ENCODE data around the gene SART1.

SART1 gene

GRCh38 chr11:65960824-65961266 lies 689 bp upstream of the SART1 start:
- H2AFZ ChIP-seq (ENCODE audit: low read length), result peak overlapping the region; percentile 87
- no peaks in the 10 kb centered on the region for H3K27me3 ChIP-seq (replicated peaks; ENCODE audit: insufficient read depth, low read length)
- peak overlapping the region; percentile 82 for H3K4me2 ChIP-seq (ENCODE audit: low read depth, low read length)
- H4K20me1 ChIP-seq (ENCODE audit: insufficient read depth, low read length), result no peaks in the 10 kb centered on the region
- peak overlapping the region; percentile 93 for H3K4me3 ChIP-seq (ENCODE audit: low read length)
- TF ChIP-seq CTCF (IDR thresholded peaks at IDR 0.05; ENCODE audit: low read length), result no peak
- no peak for TF ChIP-seq EZH2 (optimal IDR thresholded peaks at IDR 0.05; ENCODE audit: low read depth, low read length)
- no peak for TF ChIP-seq EZH2phosphoT487 (IDR thresholded peaks at IDR 0.05; ENCODE audit: low read length)
- no peaks in the 10 kb centered on the region for H3K9me2 ChIP-seq (replicated peaks; ENCODE audit: insufficient read depth, low read length)
- H3K4me1 ChIP-seq (ENCODE audit: low read length), result peaks cover 21% of the 10 kb centered on the region
- no peaks in the 10 kb centered on the region for H3K9me3 ChIP-seq (replicated peaks; ENCODE audit: insufficient read depth, low read length)
- H3K36me3 ChIP-seq (replicated peaks; ENCODE audit: insufficient read depth, low read length), result no peaks in the 10 kb centered on the region; the same call in none of the 2 replicates
- no peak for DNase-seq
- H3K79me2 ChIP-seq (ENCODE audit: low read length), result peaks cover 47% of the 10 kb centered on the region
- H3K27ac ChIP-seq (ENCODE audit: low read length), result peak overlapping the region; percentile 71; the same call in 1 of the 2 replicates
- peak overlapping the region; percentile 96 for H3K9ac ChIP-seq (ENCODE audit: low read length)
- peaks cover 13% of the 10 kb centered on the region for H3F3A ChIP-seq (ENCODE audit: insufficient read depth, low read length)

GRCh38 chr11:65962141-65962564 lies 619 bp downstream of the SART1 start:
- Histone ChIP-seq H3K79me2 (ENCODE audit: low read length) (peaks cover 50% of the 10 kb centered on the region), H3K9me2 (replicated peaks; ENCODE audit: insufficient read depth, low read length) (no peaks in the 10 kb centered on the region), H3K36me3 (replicated peaks; ENCODE audit: insufficient read depth, low read length) (no peaks in the 10 kb centered on the region; the same call in none of the 2 replicates), H3K4me3 (ENCODE audit: low read length) (peak overlapping the region; percentile 93), H3K27me3 (replicated peaks; ENCODE audit: insufficient read depth, low read length) (no peaks in the 10 kb centered on the region), H3K27ac (ENCODE audit: low read length) (no peak overlapping the region), H3F3A (ENCODE audit: insufficient read depth, low read length) (peaks cover 4% of the 10 kb centered on the region; the same call in 1 of the 2 replicates), H3K9me3 (replicated peaks; ENCODE audit: insufficient read depth, low read length) (no peaks in the 10 kb centered on the region), H3K4me2 (ENCODE audit: low read depth, low read length) (peak overlapping the region; percentile 94), H3K9ac (ENCODE audit: low read length) (peak overlapping the region; percentile 72), H2AFZ (ENCODE audit: low read length) (no peak overlapping the region), H4K20me1 (ENCODE audit: insufficient read depth, low read length) (no peaks in the 10 kb centered on the region), H3K4me1 (ENCODE audit: low read length) (peaks cover 17% of the 10 kb centered on the region)
- DNase-seq, result no peak
- TF ChIP-seq EZH2phosphoT487 (IDR thresholded peaks at IDR 0.05; ENCODE audit: low read length) (no peak), EZH2 (optimal IDR thresholded peaks at IDR 0.05; ENCODE audit: low read depth, low read length) (no peak), CTCF (IDR thresholded peaks at IDR 0.05; ENCODE audit: low read length) (no peak)

GRCh38 chr11:65964906-65965305 lies 3.4 kb downstream of the SART1 start:
- no peak for DNase-seq
- Histone ChIP-seq H3K36me3 (replicated peaks; ENCODE audit: insufficient read depth, low read length) (no peaks in the 10 kb centered on the region; the same call in none of the 2 replicates), H3K27me3 (replicated peaks; ENCODE audit: insufficient read depth, low read length) (no peaks in the 10 kb centered on the region), H3K9me2 (replicated peaks; ENCODE audit: insufficient read depth, low read length) (no peaks in the 10 kb centered on the region), H3K9ac (ENCODE audit: low read length) (no peak overlapping the region), H3K27ac (ENCODE audit: low read length) (no peak overlapping the region), H3F3A (ENCODE audit: insufficient read depth, low read length) (no peaks in the 10 kb centered on the region), H3K4me3 (ENCODE audit: low read length) (no peak overlapping the region), H3K4me1 (ENCODE audit: low read length) (peaks cover 10% of the 10 kb centered on the region), H3K9me3 (replicated peaks; ENCODE audit: insufficient read depth, low read length) (no peaks in the 10 kb centered on the region), H3K4me2 (ENCODE audit: low read depth, low read length) (no peak overlapping the region), H3K79me2 (ENCODE audit: low read length) (peaks cover 53% of the 10 kb centered on the region), H2AFZ (ENCODE audit: low read length) (no peak overlapping the region), H4K20me1 (ENCODE audit: insufficient read depth, low read length) (no peaks in the 10 kb centered on the region)
- no peak for TF ChIP-seq EZH2phosphoT487 (IDR thresholded peaks at IDR 0.05; ENCODE audit: low read length)
- no peak for TF ChIP-seq EZH2 (optimal IDR thresholded peaks at IDR 0.05; ENCODE audit: low read depth, low read length)
- TF ChIP-seq CTCF (IDR thresholded peaks at IDR 0.05; ENCODE audit: low read length), result no peak
